Fibroblast of skin of left biceps (primary cell): ENCODE results near the gene FAHD2A.
A peak's percentile ranks its signal among the peaks of the same experiment; 100 is the strongest.
"Not testable (repeated sequence)": the region's sequence is repeated elsewhere in the genome, so short reads cannot be mapped to it uniquely, and the experiment has no call there.

Experiments
- DNase-seq, 2 experiments: peaks; one replicate each; pipeline ENCODE4 v3.0.0-alpha.2; 2013; ENCODE audit warnings: low read depth in 2 of 2

Gene FAHD2A, protein sequence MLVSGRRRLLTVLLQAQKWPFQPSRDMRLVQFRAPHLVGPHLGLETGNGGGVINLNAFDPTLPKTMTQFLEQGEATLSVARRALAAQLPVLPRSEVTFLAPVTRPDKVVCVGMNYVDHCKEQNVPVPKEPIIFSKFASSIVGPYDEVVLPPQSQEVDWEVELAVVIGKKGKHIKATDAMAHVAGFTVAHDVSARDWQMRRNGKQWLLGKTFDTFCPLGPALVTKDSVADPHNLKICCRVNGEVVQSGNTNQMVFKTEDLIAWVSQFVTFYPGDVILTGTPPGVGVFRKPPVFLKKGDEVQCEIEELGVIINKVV

DNA sequence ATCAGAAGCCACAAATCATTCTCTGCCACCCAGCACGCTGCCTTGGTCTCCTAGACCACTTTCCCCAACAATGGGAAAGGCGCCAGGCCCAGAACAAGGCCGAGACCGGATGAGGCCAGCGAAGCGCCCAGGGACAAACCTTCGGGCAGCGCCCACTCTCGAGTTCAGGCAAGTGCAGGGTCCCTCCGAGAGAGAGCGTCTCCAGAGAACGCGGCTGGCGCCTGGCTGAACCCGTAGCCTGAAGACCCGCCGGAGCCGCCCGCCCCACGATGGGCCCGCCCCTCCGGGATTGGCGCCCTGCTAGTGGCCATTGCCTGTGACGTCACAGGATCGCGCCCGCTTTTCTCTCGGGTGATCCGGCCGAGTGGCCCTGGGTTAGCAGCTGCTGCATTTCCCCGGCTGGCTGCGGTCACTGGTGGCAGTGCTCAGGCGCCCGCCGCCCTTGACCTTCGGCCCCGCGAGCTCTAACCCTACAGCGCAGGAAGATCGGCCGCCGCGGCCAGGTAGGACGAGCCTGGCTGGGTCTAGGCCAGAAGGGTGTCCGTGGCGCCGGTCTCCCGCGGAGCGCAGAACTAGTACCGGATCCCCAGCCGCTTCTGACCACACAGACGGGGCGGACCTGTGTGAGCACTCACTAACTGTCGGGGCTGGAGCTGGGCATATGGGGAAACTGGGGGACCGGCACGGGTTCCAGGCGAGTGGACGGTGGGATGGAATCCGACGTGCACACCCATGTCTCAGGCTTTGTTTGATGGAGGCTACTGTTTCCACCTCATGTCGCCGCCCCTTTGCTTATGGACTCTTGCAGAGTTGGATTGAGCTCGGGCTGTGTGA is at the start of gene FAHD2A:
Gene FAHD2A (plus strand): TSS at position 339 of the 834 bp plus-strand sequence. CDS start 2,851 bp downstream, outside the sequence.
- DNase-seq, result peak; percentile 56 to 69

DNA sequence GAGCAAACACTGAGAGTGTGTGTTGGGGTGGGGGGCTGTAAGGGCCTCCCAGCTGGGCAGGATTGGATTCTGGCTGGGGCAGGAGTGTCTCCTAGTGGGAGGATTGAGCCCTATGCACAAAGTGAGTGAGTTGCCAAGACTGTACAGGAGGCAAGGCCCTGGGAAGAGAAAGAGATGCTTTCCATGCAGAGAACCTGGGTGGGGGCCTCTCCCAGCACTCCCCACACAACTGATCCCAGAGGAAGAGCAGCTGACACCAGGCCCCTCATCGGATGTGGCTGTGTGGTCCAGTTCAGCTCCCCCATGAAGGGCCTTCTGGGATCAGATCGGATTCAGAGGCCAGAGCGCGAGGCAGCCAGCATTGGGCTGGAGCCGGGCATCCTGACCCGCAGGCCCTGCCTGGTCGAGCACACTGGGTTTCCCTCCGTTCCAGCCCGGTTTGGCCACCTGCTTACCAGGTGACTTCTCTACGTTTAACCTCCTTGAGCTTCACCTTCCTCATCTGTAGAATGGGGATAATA is 49.4 kb upstream of the FAHD2A start:
- DNase-seq, result no peak

DNA sequence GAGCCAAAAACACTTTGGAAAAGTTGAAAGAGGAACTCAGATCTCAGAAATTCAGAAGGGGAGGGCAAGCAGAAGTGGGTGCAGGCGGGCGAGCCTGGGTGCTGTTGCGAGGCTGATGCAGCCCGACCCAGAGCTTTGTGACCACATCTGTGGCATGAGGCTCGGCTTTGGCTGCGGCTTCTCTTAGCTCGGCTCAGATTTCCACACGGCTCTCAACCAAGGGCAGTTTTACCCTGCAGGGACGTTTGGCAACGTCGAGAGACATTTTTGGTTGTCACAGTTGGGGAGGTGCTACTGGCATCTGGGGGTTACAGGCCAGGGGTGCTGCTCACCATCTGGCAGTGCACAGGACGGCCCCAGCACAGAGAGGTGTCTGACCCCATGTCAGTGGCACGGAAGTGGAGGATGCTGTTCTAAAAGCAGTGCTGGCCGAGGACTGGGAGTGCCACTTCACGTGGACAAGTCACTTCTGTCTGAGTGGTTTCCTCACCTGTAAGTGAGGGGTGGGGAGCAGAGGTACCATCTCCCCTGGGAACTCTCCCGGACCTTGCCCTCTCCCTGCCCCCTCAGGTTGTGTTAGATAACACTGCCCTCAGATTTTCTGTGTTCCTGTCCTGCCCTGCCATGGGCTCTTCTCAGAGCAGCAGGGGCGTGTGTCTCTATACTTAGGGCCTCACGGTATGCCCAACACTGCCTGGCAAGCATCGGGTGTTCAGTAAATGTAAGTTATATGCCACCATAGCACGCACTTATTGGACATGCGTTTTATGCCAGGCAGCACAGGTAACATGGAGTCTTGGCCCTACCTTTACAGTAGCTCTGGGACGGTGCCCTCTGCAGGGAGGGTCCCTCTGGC is 48.7 kb upstream of the FAHD2A start:
- DNase-seq, result no peak

DNA sequence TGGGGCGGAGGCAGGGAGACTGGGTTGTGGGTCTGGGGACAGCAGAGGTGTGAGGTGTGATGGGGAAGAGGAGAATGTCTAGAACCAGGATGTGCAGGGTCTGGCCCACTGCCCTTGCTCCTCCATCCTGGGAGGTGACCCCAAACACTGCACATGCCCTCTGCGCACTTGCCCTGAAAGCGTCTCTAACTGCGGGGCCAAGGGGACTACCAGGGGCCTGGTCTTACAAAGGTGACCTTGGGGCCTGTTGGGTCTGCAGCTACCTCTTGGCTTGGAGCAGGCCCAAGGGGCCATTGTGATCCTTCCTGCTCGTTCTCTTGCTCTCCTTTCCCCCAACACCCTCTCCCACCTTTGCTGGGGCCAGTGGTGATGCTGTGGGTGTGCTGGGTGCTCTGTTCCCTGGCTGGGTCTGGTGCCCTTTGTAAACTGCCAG is 48.0 kb upstream of the FAHD2A start:
- DNase-seq, result no peak

DNA sequence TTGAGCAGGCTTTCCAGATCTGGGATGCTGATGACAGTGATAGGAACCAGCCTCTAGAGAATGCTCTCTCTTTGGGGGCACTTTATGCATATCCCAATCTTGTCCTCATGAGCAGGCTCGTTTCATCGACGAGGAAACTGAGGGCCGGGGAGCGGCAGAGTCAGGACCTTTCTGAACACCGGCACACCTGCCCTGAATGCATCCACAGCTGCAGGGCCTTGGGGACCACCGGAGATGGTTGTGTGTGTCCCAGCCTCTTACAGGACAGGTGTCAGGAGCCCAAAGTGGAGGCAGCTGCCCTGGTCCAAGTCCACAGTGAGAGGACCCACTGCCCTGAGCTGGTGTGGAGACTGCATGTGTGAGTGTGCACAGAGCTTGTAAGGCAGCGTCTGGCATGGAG is 47.6 kb upstream of the FAHD2A start:
- no peak for DNase-seq

DNA sequence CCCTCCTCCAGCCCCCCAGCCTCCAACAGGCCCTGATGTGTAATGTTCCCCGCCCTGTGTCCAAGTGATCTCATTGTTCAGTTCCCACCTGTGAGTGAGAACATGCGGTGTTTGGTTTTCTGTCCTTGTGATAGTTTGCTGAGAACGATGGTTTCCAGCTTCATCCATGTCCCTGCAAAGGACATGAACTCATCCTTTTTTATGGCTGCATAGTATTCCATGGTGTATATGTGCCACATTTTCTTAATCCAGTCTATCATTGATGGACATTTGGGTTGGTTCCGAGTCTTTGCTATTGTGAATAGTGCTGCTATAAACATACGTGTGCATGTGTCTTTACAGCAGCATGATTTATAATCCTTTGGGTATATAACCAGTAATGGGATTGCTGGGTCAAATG is 47.0 kb upstream of the FAHD2A start:
- not testable (repeated sequence) for DNase-seq

DNA sequence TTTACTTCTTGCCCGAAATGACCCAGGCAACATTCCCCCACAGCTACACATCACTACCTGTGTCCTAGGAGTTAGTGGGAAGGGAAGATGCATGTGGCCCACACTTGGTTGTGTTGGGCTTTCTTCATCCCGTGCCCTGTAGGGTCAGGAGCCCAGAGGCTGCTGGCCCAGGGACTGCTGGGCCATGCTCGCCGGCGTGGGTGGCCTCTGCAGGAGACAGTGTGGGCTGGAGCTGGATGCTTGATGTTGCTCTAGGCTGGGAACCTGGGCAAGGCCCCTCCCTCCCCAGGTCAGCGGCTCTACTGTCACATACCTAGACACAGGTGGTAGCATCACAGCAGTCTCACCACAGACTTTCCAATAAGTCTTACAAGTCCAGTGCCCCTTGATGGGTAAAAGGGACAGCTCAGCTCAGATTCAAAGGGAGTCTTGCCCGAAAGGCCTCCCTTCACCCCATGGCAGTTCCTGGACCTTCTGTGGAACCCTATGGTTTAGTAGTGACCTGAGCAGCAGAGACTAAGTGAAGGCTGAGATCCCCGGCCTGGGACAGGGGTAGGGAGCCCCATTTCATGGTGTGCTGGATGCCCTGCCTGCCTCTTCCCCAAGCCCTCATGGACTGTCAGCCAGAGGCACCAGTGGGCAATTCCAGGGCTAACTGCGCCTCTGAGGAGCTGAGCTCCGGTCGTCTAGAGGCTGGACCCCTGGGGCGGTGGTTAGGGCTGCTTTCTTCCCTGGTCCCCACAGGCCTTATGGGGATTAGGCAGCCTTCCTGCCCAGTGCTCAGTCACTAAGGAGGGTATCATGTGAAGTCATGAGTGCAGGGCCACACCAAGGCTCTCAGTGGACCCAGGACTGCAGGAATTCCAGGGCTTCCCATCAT is 45.4 kb upstream of the FAHD2A start:
- no peak for DNase-seq

DNA sequence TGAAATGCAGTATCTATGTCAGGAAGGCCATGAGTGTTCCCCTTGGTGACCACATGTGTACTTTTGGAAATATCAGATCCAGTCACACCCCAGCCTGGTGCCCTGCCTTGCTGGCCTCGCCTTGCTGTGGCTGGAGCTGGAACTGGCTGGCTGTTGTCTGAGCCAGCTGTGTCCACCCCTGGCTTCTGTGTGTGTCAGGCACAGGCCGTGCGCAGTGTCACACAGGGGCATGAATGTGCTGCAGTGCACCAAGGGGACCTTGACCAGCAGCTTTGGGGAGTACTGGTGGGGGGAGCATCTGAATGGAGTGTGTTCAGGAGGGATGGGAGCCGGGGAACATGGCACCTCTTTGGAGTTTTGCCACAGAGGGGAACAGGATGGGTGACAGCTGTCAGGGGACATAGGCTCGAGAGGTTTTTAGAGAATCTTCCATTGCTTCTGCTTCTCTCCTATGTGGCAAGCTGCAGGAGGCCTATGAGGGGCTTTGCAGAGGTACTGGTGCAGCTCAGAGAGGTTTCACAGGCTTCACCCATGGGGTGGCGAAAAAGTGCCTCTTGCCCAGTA is 44.7 kb upstream of the FAHD2A start:
- DNase-seq, result no peak

DNA sequence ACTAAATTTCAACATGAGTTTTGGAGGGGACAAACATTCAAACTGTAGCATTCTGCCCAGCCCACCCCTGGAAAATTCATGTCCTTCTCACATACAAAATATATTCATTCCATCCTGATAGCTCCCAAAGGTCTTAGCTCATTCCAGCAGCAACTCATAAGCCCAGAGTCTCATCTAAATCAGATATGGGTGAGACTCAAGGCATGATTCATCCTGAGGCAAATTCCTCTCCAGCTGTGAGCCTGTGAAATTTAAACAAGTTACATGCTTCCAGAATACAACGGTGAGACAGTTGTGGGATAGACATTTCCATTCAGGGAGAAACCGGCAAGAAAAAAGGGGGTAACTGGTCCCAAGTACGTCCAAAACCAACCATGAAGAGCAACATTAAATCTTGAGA is 43.5 kb upstream of the FAHD2A start:
- DNase-seq, result peak in 1 of 2 experiments; percentile 47

DNA sequence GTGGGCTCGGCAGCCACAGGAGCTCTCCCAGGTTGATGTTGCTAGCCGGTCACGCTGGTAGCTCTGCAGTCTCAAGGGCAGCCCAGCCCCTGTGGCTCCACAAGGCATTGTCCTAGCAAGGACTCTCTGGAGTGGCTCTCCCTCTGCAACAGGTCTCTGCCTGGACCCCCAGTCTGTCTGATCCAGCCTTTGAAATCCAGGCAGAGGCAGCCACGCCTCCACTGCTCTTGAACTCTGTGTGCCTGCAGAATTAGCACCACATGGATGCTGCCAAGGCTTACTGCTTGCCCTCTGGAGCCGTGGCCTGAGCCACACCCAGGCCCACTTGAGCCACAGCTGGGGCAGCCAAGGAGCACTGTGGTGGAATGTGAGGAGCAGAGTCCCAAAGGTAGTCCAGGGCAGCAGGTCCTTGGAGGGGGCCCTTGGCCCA is 43.0 kb upstream of the FAHD2A start:
- DNase-seq, result no peak

DNA sequence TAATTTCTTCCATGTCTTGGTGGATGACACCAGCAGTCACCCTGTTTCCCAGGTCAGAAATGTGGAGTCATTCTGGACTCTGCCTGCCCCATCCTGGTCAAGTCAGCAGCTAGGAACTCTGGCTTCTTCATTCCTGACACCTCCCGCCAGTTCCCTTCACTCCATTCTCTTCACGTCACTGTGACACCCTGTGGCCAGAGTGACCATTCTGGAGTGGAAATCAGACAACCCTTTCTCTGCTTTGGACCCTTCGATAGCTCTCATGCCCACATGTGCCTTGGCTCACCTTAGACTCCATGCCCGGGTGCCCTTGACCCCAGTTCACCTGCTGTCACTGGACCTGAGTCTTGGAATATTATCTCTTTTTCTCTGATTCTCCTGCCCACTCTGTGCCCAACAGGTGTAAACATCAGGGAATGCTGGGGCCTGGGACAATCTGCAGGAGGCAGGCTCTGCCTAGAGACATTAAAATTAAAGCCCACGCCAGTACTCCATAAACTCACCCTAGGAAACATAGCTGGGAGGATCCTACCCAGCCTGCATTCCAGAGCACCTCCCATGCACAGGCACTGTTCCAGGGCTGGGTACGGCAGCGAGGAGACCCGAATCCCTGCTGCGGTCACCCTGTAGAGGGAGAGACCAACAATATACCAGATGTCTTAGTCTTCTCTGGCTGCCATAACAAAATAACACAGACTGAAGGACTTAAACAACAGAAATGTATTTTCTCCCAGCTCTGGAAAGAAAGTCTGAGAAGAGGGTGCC is 41.1 kb upstream of the FAHD2A start:
- no peak for DNase-seq

DNA sequence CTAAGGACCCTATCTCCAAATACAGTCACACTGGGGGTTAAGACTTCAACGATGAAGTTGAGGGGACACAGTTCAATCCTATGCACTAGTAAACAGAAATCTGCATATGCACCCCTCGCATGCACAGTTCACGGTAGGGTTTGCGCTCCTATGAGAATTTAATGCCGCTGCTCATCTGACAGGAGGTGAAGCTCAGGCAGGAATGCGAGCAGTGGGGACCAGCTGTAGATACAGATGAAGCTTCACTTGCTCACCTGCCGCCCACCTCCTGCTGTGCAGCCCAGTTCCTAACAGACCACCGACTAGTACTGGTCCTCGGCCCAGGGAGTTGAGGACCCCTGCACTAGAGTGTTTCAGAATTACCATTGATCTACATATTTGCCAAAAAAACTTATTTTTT is 40.0 kb upstream of the FAHD2A start:
- no peak for DNase-seq

DNA sequence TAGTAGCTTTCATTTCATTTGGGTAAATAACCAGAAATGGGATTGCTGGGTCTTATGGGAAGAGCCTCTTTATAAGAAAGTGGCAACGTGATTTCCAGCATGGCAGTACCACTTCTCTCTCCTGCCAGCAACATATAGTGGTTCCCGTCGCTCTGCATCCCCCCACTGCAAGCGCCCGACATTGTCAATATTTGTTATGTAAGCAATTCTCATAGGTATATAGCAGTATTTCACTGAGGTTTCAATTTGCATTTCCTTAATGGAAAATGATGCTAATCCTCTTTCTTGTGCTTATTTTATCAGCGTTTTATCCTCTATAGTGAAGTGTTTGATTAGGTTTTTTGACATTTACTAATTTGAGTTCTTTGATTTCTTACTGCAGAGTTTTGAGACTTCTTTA is 36.0 kb upstream of the FAHD2A start:
- no peak for DNase-seq

DNA sequence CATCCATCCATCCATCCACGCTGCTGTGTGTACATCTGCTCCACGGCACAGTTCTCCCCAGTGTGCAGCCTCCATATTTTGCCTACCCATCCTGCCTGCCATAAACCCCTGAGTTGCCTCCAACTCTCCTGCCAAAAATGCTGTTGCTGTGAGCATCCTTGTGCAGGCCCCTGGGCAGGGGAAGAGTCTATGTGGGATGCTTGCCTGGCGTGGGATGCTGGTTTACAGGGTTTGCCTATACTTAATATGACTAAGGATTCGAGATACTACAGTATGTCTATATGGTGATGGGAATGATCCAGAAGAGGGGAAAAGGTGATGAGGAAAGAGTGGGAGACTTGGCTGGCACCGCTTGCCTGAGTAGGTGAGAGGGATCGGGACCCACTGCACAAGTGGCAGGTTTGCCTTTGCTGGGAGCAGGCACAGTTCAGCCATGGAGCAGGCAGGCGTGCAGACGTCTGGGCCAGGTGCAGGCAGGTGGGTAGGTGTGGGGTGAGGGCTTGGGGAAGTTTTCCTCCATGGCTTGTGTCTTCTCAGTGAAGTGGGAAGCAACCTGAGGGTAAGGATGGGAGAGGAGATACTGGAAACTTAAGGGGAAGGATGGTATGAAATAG is 30.2 kb upstream of the FAHD2A start:
- no peak for DNase-seq

DNA sequence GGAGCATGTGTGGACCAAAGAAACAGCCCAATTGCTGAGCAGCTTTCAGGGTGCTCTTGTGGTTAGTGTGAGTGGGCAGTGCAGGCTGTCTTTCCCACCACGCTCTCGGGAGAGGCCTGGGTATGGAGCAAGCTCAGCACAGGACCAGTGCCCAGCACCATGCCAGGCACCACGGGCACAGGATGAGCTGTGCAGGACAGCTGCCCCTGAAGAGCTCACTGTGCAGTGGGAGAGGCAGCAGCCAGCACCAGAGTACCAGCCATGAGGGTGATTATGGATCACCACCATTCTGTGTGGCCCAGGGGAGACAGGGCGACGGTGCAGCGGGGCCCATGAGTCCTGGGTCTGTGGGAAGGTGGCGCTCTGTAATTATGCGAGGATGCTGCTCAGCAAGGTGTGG is 29.7 kb upstream of the FAHD2A start:
- no peak for DNase-seq

DNA sequence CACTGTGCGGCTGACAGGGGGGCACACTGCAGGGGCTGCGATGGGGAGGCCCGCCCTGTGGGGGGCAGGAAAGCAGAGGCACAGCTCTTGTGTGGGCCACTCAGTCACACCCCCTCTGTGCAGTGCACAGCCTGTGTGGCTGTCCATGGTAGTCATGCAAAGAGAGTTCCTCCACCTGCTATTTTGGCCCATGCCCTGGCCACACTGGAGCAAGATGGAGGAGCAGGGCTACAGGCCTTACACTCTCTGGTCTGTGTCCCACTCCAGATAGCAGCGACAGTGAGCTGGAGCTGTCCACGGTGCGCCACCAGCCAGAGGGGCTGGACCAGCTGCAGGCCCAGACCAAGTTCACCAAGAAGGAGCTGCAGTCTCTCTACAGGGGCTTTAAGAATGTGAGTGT is 28.5 kb upstream of the FAHD2A start:
- DNase-seq, result no peak

DNA sequence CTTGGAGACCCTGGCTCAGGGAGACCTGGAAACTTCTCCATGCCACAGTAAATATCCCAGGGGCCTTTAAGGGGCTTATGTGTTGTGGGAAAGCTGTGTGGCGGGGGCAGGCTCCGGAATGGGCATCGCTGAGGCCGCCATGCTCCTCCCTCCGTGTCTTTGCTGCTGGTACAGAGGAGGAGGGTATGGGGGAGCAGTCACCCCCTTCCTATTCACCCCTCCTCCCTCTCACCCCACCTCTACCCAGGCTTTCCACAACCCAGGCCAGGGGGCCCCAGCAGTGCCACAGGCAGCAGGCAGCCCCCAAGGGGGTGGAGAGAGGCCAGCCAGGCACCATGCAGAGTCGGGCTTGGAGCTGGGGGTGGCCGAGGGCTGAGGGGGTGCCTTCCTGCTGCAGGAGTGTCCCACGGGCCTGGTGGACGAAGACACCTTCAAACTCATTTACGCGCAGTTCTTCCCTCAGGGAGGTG is 28.0 kb upstream of the FAHD2A start:
- DNase-seq, result no peak

DNA sequence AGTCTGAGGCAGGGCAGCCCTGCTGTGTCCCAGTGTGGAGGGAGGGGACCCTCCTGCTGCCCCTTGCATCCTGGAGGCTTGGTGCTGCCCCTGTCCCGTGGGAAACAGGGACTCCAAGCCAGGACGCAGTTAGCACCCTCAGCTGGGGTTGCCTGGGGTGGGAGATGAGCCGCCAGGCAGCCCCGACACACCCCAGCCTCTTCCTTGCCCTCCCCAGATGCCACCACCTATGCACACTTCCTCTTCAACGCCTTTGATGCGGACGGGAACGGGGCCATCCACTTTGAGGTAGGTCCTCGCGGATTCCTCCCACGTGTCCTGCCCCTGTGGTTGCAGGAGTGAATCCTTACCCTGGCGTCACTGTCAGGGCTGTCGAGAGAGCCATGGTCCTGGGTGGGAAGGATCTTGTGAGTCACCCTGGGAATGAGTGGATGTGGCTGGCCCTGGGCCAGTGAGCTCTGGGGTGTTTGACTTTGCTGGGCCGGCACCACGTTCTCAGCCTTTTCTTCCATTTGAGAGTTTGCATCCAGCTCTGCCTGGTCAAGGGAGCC is 27.5 kb upstream of the FAHD2A start:
- DNase-seq, result no peak
